ENCODE data around the gene APLP2.
"Not testable (repeated sequence)": the region's sequence is repeated elsewhere in the genome, so short reads cannot be mapped to it uniquely, and the experiment has no call there.

The APLP2 gene

DNA sequence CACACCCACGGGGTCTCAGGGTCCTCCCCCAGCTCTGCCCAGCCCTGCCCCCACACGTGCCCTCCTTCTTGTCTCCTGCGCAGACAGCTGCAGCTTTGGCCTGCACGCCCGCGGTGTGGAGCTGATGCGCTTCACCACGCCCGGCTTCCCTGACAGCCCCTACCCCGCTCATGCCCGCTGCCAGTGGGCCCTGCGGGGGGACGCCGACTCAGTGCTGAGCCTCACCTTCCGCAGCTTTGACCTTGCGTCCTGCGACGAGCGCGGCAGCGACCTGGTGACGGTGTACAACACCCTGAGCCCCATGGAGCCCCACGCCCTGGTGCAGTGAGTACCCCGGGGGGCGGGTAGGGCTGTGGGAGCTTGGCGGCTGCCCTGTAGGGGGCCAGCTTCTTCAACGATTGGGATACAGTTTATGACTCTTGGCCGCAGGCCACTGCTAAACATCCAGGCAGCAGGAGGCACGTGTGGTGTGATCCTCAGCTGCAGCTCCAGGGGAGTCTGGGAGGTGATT lies 120.7 kb downstream of the APLP2 start:
- TF ChIP-seq, protein P1, sequence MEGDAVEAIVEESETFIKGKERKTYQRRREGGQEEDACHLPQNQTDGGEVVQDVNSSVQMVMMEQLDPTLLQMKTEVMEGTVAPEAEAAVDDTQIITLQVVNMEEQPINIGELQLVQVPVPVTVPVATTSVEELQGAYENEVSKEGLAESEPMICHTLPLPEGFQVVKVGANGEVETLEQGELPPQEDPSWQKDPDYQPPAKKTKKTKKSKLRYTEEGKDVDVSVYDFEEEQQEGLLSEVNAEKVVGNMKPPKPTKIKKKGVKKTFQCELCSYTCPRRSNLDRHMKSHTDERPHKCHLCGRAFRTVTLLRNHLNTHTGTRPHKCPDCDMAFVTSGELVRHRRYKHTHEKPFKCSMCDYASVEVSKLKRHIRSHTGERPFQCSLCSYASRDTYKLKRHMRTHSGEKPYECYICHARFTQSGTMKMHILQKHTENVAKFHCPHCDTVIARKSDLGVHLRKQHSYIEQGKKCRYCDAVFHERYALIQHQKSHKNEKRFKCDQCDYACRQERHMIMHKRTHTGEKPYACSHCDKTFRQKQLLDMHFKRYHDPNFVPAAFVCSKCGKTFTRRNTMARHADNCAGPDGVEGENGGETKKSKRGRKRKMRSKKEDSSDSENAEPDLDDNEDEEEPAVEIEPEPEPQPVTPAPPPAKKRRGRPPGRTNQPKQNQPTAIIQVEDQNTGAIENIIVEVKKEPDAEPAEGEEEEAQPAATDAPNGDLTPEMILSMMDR (conservative IDR thresholded peaks at IDR 0.05) = no peak
- TF ChIP-seq ZFX (IDR thresholded peaks at IDR 0.05) = no peak
- H3K27ac ChIP-seq = peak overlapping the region; percentile 80

DNA sequence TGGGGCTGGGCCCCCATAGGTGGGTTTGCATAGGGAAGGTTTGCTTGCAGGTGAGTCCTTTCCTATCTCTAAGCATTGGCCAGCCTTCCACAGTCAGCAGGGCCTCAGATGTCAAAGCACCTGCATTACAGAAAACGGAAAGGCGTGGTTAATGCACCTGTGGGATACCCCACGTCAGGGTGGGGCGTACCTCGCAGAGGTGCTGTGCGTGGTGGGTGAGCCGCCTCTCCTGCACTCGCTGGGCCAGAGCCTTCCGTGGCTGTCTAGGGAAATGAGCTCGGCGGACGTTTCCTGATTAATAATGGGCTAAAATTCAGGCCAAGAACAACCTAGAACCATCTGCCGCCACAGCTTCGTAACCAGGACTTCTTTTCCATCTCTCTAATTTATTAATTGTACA lies 122.2 kb downstream of the APLP2 start:
- no peak overlapping the region for H3K27ac ChIP-seq
- TF ChIP-seq ZFX (IDR thresholded peaks at IDR 0.05) = no peak
- TF ChIP-seq, protein P1 (conservative IDR thresholded peaks at IDR 0.05) = no peak

DNA sequence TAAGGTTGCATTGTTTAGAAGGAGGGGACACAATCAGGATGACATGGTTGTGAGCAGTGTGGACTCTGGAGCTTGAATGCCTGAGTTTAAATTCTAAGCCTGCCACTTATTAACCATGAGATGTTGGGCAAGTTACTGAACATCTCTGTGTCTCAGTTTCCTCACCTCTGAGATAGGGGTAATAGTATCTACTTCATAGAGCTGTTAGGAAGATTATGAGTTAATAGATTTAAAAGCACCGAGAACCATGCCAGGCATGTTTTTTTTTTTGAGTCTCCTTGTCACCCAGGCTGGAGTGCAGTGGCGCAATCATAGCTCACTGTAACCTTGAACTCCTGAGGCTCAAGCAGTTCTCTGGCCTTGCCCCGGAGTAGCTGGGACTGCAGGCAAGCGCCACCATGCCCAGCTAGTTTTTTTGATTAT lies 123.2 kb downstream of the APLP2 start:
- no peak overlapping the region for H3K27ac ChIP-seq
- no peak for TF ChIP-seq ZFX (IDR thresholded peaks at IDR 0.05)
- TF ChIP-seq, protein P1 (conservative IDR thresholded peaks at IDR 0.05) = no peak

DNA sequence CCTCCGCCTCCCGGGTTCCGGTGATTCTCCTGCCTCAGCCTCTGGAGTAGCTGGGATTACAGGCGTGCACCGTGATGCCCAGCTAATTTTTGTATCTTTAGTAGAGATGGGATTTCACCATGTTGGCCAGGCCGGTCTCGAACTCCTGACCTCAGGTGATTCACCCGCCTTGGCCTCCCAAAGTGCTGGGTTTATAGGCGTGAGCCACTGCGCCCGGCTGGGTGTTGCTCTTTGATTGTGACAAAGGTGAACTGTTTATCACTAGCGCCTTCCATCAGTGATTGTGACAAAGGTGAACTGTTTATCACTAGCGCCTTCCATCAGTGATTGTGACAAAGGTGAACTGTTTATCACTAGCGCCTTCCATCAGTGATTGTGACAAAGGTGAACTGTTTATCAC lies 123.9 kb downstream of the APLP2 start:
- H3K27ac ChIP-seq = not testable (repeated sequence)

Data from C4-2B (cell line).